Trophoblast cell (in vitro differentiated cells and primary cell): Measurements from ENCODE around the gene AVL9.
"Not testable (repeated sequence)": the region's sequence is repeated elsewhere in the genome, so short reads cannot be mapped to it uniquely, and the experiment has no call there.

Source experiments
- DNase-seq, 2 donors: peaks; one replicate each; pipeline ENCODE4 v3.0.0-alpha.2; 2016
- H2AFZ ChIP-seq: 2 replicates; pipeline ENCODE4 v1.6.1; 2013; ENCODE audit warnings: low read length, moderate library complexity, mild to moderate bottlenecking; ENCODE audit not compliant: insufficient read depth, poor library complexity
- H2AK5ac ChIP-seq: 2 replicates; pipeline ENCODE4 v1.6.1; 2013; ENCODE audit warnings: mild to moderate bottlenecking, low read length
- H2BK120ac ChIP-seq: 2 replicates; pipeline ENCODE4 v1.6.1; 2013; ENCODE audit warnings: low read length, mild to moderate bottlenecking, moderate library complexity; ENCODE audit not compliant: insufficient read depth, poor library complexity
- H2BK12ac ChIP-seq: 2 replicates; pipeline ENCODE4 v1.6.1; 2013; ENCODE audit warnings: mild to moderate bottlenecking, low read length, moderate library complexity
- H2BK5ac ChIP-seq: 2 replicates; pipeline ENCODE4 v1.6.1; 2013; ENCODE audit warnings: low read length, low read depth, moderate library complexity, mild to moderate bottlenecking; ENCODE audit not compliant: poor library complexity
- H3K14ac ChIP-seq: 2 replicates; pipeline ENCODE4 v1.6.1; 2013; ENCODE audit warnings: mild to moderate bottlenecking, low read length
- H3K18ac ChIP-seq: 2 replicates; pipeline ENCODE4 v1.6.1; 2013; ENCODE audit warnings: mild to moderate bottlenecking, low read length
- H3K23ac ChIP-seq: 2 replicates; pipeline ENCODE4 v1.6.1; 2013; ENCODE audit warnings: low read length
- H3K27ac ChIP-seq: 2 replicates; pipeline ENCODE4 v1.5.1; 2013; ENCODE audit warnings: low read depth, mild to moderate bottlenecking, inconsistent platforms, low read length, moderate library complexity
- H3K27me3 ChIP-seq: 2 replicates; pipeline ENCODE4 v1.6.1; 2013; ENCODE audit warnings: inconsistent platforms, mild to moderate bottlenecking, low read length, moderate library complexity; ENCODE audit not compliant: insufficient read depth
- H3K36me3 ChIP-seq, 2 experiments: 1 replicate in 1 of 2; 2 replicates in 1 of 2; pipeline ENCODE4 v1.6.1; 2013; ENCODE audit warnings: low read length in 2 of 2, mild to moderate bottlenecking in 2 of 2, moderate library complexity in 1 of 2; ENCODE audit not compliant: insufficient read depth in 2 of 2, control insufficient read depth in 1 of 2
- H3K4ac ChIP-seq: 2 replicates; pipeline ENCODE4 v1.6.1; 2013; ENCODE audit warnings: low read depth, mild to moderate bottlenecking, low read length, moderate library complexity
- H3K4me1 ChIP-seq, 2 experiments: 1 replicate in 1 of 2; 2 replicates in 1 of 2; pipeline ENCODE4 v1.6.1; 2013; ENCODE audit warnings: low read length in 2 of 2, mild to moderate bottlenecking in 2 of 2, moderate library complexity in 1 of 2; ENCODE audit not compliant: insufficient read depth in 2 of 2, control insufficient read depth in 1 of 2
- H3K4me2 ChIP-seq: 2 replicates; pipeline ENCODE4 v1.6.1; 2013; ENCODE audit warnings: inconsistent platforms, mild to moderate bottlenecking, low read length, moderate library complexity
- H3K4me3 ChIP-seq: 2 replicates; pipeline ENCODE4 v1.5.1; 2013; ENCODE audit warnings: mild to moderate bottlenecking, low read depth, low read length, inconsistent platforms
- H3K79me1 ChIP-seq: one replicate; pipeline ENCODE4 v1.6.1; 2013; ENCODE audit warnings: low read length
- H3K79me2 ChIP-seq: 2 replicates; pipeline ENCODE4 v1.6.1; 2013; ENCODE audit warnings: low read length, mild to moderate bottlenecking; ENCODE audit not compliant: control insufficient read depth, insufficient read depth, poor library complexity
- H3K9ac ChIP-seq: 2 replicates; pipeline ENCODE4 v1.6.1; 2013; ENCODE audit warnings: mild to moderate bottlenecking, low read length
- H3K9me3 ChIP-seq: 2 replicates; pipeline ENCODE4 v1.6.1; 2013; ENCODE audit warnings: low read depth, mild to moderate bottlenecking, control low read depth, inconsistent platforms, low read length; ENCODE audit not compliant: insufficient read depth
- H4K12ac ChIP-seq: 2 replicates; pipeline ENCODE4 v1.6.1; 2013; ENCODE audit warnings: low read depth, mild to moderate bottlenecking, low read length, moderate library complexity
- H4K8ac ChIP-seq: 2 replicates; pipeline ENCODE4 v1.6.1; 2013; ENCODE audit warnings: low read depth, mild to moderate bottlenecking, low read length, moderate library complexity
- H4K91ac ChIP-seq: one replicate; pipeline ENCODE4 v1.6.1; 2013; ENCODE audit warnings: low read depth, mild to moderate bottlenecking, low read length, moderate library complexity
- WGBS: extraction: QIAGEN DNeasy Blood & Tissue Kit; methylation state at CpG from one replicate; pipeline ENCODE4 v1.1.7; 2013; ENCODE audit warnings: missing lambda C conversion rate; ENCODE audit not compliant: insufficient read length, insufficient coverage; ENCODE audit errors: extremely low coverage; 5-methylcytosine and 5-hydroxymethylcytosine counted together

The AVL9 gene

DNA sequence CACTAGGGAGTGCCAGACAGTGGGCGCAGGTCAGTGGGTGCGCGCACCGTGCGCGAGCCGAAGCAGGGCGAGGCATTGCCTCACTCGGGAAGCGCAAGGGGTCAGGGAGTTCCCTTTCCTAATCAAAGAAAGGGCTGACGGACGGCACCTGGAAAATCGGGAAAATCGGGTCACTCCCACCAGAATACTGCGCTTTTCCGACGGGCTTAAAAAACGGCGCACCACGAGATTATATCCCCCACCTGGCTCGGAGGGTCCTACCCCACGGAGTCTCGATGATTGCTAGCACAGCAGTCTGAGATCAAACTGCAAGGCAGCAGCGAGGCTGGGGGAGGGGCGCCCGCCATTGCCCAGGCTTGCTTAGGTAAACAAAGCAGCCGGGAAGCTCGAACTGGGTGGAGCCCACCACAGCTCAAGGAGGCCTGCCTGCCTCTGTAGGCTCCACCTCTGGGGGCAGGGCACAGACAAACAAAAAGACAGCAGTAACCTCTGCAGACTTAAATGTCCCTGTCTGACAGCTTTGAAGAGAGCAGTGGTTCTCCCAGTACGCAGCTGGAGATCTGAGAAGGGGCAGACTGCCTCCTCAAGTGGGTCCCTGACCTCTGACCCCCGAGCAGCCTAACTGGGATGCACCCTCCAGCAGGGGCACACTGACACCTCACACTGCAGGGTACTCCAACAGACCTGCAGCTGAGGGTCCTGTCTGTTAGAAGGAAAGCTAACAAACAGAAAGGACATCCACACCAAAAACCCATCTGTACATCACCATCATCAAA lies 30.5 kb upstream of the AVL9 start:
- H3K14ac ChIP-seq, H2AFZ ChIP-seq, H3K9me3 ChIP-seq, H3K27ac ChIP-seq, H3K27me3 ChIP-seq, H2BK12ac ChIP-seq, H4K8ac ChIP-seq, H3K4me3 ChIP-seq, H3K79me2 ChIP-seq, DNase-seq, H3K18ac ChIP-seq, H4K91ac ChIP-seq, H3K4ac ChIP-seq, H2BK5ac ChIP-seq, H2BK120ac ChIP-seq, H3K79me1 ChIP-seq, H3K9ac ChIP-seq, H3K4me2 ChIP-seq, H3K36me3 ChIP-seq, H3K4me1 ChIP-seq, H4K12ac ChIP-seq, H2AK5ac ChIP-seq, H3K23ac ChIP-seq: not testable (repeated sequence)
- no CpG with 5 or more reads among the region's 30 CpGs for WGBS

DNA sequence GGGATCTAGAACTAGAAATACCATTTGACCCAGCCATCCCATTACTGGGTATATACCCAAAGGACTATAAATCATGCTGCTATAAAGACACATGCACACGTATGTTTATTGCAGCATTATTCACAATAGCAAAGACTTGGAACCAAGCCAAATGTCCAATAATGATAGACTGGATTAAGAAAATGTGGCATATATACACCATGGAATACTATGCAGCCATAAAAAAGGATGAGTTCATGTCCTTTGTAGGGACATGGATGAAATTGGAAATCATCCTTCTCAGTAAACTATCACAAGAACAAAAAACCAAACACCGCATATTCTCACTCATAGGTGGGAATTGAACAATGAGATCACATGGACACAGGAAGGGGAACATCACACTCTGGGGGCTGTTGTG lies 25.3 kb upstream of the AVL9 start:
- not testable (repeated sequence) for H2BK12ac ChIP-seq, H2BK5ac ChIP-seq, H4K8ac ChIP-seq, H4K91ac ChIP-seq, H3K23ac ChIP-seq, H3K79me2 ChIP-seq, H3K18ac ChIP-seq, H3K4ac ChIP-seq, DNase-seq, H3K27me3 ChIP-seq, H3K4me1 ChIP-seq, H3K4me3 ChIP-seq, H2AK5ac ChIP-seq, H2AFZ ChIP-seq, H3K9me3 ChIP-seq, H3K36me3 ChIP-seq, H3K27ac ChIP-seq, H2BK120ac ChIP-seq, H3K14ac ChIP-seq, H3K4me2 ChIP-seq, H3K9ac ChIP-seq, H4K12ac ChIP-seq, H3K79me1 ChIP-seq
- WGBS, result no CpG with 5 or more reads among the region's 2 CpGs

DNA sequence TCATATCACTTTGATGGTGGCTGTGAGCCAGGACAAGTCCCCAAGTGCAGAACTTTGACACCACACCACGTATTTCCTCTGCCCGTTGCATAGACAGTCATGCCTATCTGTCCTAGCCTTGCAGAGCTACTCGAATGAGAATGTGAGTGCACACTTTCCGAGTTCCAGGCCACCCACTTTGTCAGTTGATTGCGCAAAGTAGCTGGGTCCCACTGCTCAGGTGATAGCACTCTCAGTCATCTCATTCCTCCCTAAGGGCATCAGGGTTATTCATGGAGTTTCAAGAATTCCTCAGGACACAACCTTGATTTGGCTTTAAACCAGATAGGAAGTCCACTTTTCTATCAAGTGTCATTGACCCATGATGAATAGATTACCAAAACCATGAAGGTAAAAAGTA lies 24.4 kb upstream of the AVL9 start:
- H3K79me1 ChIP-seq, result peaks cover 11% of the 10 kb centered on the region
- H3K4me3 ChIP-seq, result no peak overlapping the region
- peak; percentile 94 to 99 for DNase-seq
- no peaks in the 10 kb centered on the region for H3K27me3 ChIP-seq
- no peaks in the 10 kb centered on the region for H3K9me3 ChIP-seq
- no peak overlapping the region for H3K14ac ChIP-seq
- H3K18ac ChIP-seq, result no peak overlapping the region
- H2BK12ac ChIP-seq, result no peak overlapping the region
- H3K4ac ChIP-seq, result no peak overlapping the region
- H2BK120ac ChIP-seq, result no peak overlapping the region
- H4K91ac ChIP-seq, result no peak overlapping the region
- no peak overlapping the region for H2BK5ac ChIP-seq
- H2AFZ ChIP-seq, result no peak overlapping the region
- H4K12ac ChIP-seq, result no peak overlapping the region
- no peak overlapping the region for H3K4me2 ChIP-seq
- H4K8ac ChIP-seq, result no peak overlapping the region
- no peak overlapping the region for H3K27ac ChIP-seq
- H2AK5ac ChIP-seq, result no peak overlapping the region
- H3K79me2 ChIP-seq, result no peaks in the 10 kb centered on the region
- no peak overlapping the region for H3K9ac ChIP-seq
- no CpG with 5 or more reads among the region's 5 CpGs for WGBS
- H3K23ac ChIP-seq, result peak overlapping the region; percentile 22
- no peaks in the 10 kb centered on the region for H3K36me3 ChIP-seq
- peaks cover 10 to 15% of the 10 kb centered on the region in 2 experiments for H3K4me1 ChIP-seq

DNA sequence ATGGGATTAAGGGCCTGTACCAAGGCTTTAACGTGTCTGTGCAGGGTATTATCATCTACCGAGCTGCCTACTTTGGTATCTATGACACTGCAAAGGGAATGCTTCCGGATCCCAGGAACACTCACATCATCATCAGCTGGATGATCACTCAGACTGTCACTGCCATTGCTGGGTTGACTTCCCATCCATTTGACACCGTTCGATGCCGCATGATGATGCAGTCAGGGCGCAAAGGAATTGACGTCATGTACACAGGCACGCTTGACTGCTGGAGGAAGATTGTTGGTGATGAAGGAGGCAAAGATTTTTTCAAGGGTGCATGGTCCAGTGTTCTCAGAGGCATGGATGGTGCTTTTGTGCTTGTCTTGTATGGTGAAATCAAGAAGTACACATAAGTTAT lies 23.3 kb upstream of the AVL9 start:
- Histone ChIP-seq H3K14ac (peak overlapping the region; percentile 7), H3K4me2 (no peak overlapping the region), H2BK120ac (no peak overlapping the region), H3K4me3 (no peak overlapping the region), H4K8ac (no peak overlapping the region), H4K12ac (no peak overlapping the region), H3K18ac (no peak overlapping the region), H4K91ac (peak overlapping the region; percentile 45), H2AFZ (no peak overlapping the region), H3K27me3 (no peaks in the 10 kb centered on the region), H3K36me3 (no peaks in the 10 kb centered on the region), H3K4ac (no peak overlapping the region), H3K23ac (no peak overlapping the region), H3K9ac (no peak overlapping the region), H3K79me1 (peaks cover 12% of the 10 kb centered on the region), H3K4me1 (peaks cover 10 to 15% of the 10 kb centered on the region in 2 experiments), H3K79me2 (no peaks in the 10 kb centered on the region), H2BK12ac (peak overlapping the region; percentile 24), H2BK5ac (peak overlapping the region; percentile 24), H2AK5ac (no peak overlapping the region), H3K9me3 (no peaks in the 10 kb centered on the region), H3K27ac (no peak overlapping the region)
- no CpG with 5 or more reads among the region's 9 CpGs for WGBS
- DNase-seq, result no peak
